ENCODE data around the gene AAK1. TPM values are rescaled to one million over a fixed set of nuclear protein-coding genes. Genes with fewer than 3 reads are reported as not detected.
"Not testable (repeated sequence)": the region's sequence is repeated elsewhere in the genome, so short reads cannot be mapped to it uniquely, and the experiment has no call there.

AAK1 gene
- total and polyA plus RNA-seq, 7 donors, result 5.4 to 35.7 (median 20.7) TPM

- Histone ChIP-seq H3K27ac (no peak overlapping the region), H3K4me3 (no peak overlapping the region), H3K9me3 (no peaks in the 10 kb centered on the region), H3K36me3 (no peaks in the 10 kb centered on the region), H3K4me1 (peaks cover 0 to 16% (median 3%) of the 10 kb centered on the region in 4 donors), H3K27me3 (no peaks in the 10 kb centered on the region)
- WGBS, 2 donors, result 85 to 90% methylated on average over 1 of the region's 1 CpG
- DNase-seq, result no peak
- intact Hi-C loops (cut with DNase I), result no loop called here
- no peak for TF ChIP-seq POLR2A (IDR thresholded peaks at IDR 0.05)
- TF ChIP-seq CTCF (IDR thresholded peaks at IDR 0.05), result no peak
- no peak for TF ChIP-seq POLR2AphosphoS5 (IDR thresholded peaks at IDR 0.05)
- no peak for TF ChIP-seq EP300 (IDR thresholded peaks at IDR 0.05)
Observed at GRCh38 chr2:69575926-69576325, 67.6 kb downstream of the AAK1 start.

GRCh38 chr2:69575371-69575770 lies 68.2 kb downstream of the AAK1 start:
- H3K4me3 ChIP-seq; intact Hi-C loops (cut with DNase I); H3K9me3 ChIP-seq; DNase-seq; H3K27me3 ChIP-seq; H3K36me3 ChIP-seq; H3K27ac ChIP-seq: not testable (repeated sequence)
- peaks cover 0 to 16% (median 3%) of the 10 kb centered on the region in 4 donors for H3K4me1 ChIP-seq
- 97% methylated on average over 13 of the region's 13 CpGs for WGBS, 2 donors

- intact Hi-C loops (cut with DNase I), result no loop called here
- no peaks in the 10 kb centered on the region for H3K9me3 ChIP-seq
- no peaks in the 10 kb centered on the region for H3K36me3 ChIP-seq
- peaks cover 0 to 14% (median 2%) of the 10 kb centered on the region in 4 donors for H3K4me1 ChIP-seq
- WGBS, 2 donors, result 77 to 87% methylated on average over 5 of the region's 5 CpGs
- no peak overlapping the region for H3K4me3 ChIP-seq
- DNase-seq, result no peak
- no peak overlapping the region for H3K27ac ChIP-seq
- no peaks in the 10 kb centered on the region for H3K27me3 ChIP-seq
- TF ChIP-seq POLR2AphosphoS5 (IDR thresholded peaks at IDR 0.05) (no peak), POLR2A (IDR thresholded peaks at IDR 0.05) (no peak), CTCF (IDR thresholded peaks at IDR 0.05) (no peak), EP300 (IDR thresholded peaks at IDR 0.05) (no peak)
Observed at GRCh38 chr2:69572641-69573040, 70.9 kb downstream of the AAK1 start.

- H3K36me3 ChIP-seq, result no peaks in the 10 kb centered on the region
Observed at GRCh38 chr2:69571189-69571588, 72.3 kb downstream of the AAK1 start.

GRCh38 chr2:69570474-69570873 lies 73.1 kb downstream of the AAK1 start:
- H3K4me3 ChIP-seq, result no peak overlapping the region
- TF ChIP-seq POLR2A (IDR thresholded peaks at IDR 0.05), result no peak
- TF ChIP-seq CTCF (IDR thresholded peaks at IDR 0.05), result no peak
- no peak for TF ChIP-seq POLR2AphosphoS5 (IDR thresholded peaks at IDR 0.05)
- TF ChIP-seq EP300 (IDR thresholded peaks at IDR 0.05), result no peak
- no peaks in the 10 kb centered on the region for H3K27me3 ChIP-seq
- no peaks in the 10 kb centered on the region for H3K9me3 ChIP-seq
- WGBS, 2 donors, result 46 to 86% methylated on average over 2 of the region's 2 CpGs
- intact Hi-C loops (cut with DNase I), result no loop called here
- no peak overlapping the region for H3K27ac ChIP-seq
- DNase-seq, result no peak
- H3K36me3 ChIP-seq, result no peaks in the 10 kb centered on the region
- H3K4me1 ChIP-seq, result peaks cover 0 to 8% (median under 1%) of the 10 kb centered on the region in 4 donors

More at GRCh38 chr2:69571189-69571588, 72.3 kb downstream of the AAK1 start:
- H3K9me3 ChIP-seq, result no peaks in the 10 kb centered on the region
- DNase-seq, result no peak
- H3K4me3 ChIP-seq, result no peak overlapping the region
- peaks cover 0 to 8% (median 0%) of the 10 kb centered on the region in 4 donors for H3K4me1 ChIP-seq
- 88 to 93% methylated on average over 1 of the region's 1 CpG for WGBS, 2 donors
- TF ChIP-seq POLR2A (IDR thresholded peaks at IDR 0.05), result no peak
- no peak for TF ChIP-seq CTCF (IDR thresholded peaks at IDR 0.05)
- no peak for TF ChIP-seq POLR2AphosphoS5 (IDR thresholded peaks at IDR 0.05)
- TF ChIP-seq EP300 (IDR thresholded peaks at IDR 0.05), result no peak
- no peaks in the 10 kb centered on the region for H3K27me3 ChIP-seq
- no peak overlapping the region for H3K27ac ChIP-seq
- intact Hi-C loops (cut with DNase I), result no loop called here
